Measurements from ENCODE around the gene PGF.

PGF gene

DNA sequence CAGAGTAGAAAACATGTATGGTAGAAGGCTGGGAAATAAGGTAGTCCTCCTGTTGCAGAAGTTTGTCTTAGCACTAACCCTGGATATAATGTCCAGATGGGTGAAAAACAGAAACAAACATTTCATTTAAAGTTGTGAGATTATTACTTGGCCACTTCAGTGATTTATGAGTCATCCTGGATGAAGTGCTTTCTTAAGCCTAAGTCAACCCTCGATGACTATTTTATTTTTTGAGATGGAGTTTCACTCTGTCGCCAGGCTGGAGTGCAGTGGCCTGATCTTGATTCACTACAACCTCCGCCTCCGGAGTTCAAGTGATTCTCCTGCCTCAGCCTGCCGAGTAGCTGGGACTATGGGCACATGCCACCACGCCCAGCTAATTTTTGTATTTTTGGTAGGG is 63.5 kb downstream of the PGF start:
- DNase-seq, result no peak
